Measurements from ENCODE around the gene SHLD2. TPM values are rescaled to one million over a fixed set of nuclear protein-coding genes. Genes with fewer than 3 reads are reported as not detected.
A peak's percentile ranks its signal among the peaks of the same experiment; 100 is the strongest.

The SHLD2 gene
- total RNA-seq = 10 to 100 TPM; 17.1 to 61.6 (median 30.2) TPM

GRCh38 chr10:87094373-87095235, at the start of gene SHLD2, which contains the start of gene GLUD1:
Gene SHLD2 (plus strand): TSS chr10:87095206. CDS start chr10:87151355, 56,149 bp downstream.
Gene GLUD1 (minus strand): TSS chr10:87094843. CDS start chr10:87094769, 74 bp downstream.
- Histone ChIP-seq H3K9me3 (no peaks in the 10 kb centered on the region), H3K36me3 (no peaks in the 10 kb centered on the region), H3K4me3 (peak within 1 kb of the TSS; percentile 77 to 93), H3K4me1 (peaks cover 0 to 7% of the 10 kb centered on the region in 2 donors), H3K27me3 (no peaks in the 10 kb centered on the region), H3K27ac (peak within 1 kb of the TSS; percentile 96)
- DNase-seq = peak; percentile 83 to 88
- TF ChIP-seq CTCF (IDR thresholded peaks at IDR 0.05) (peak in 1 of 4 experiments; percentile 10), POLR2A (IDR thresholded peaks at IDR 0.05) (peak; percentile 61 to 82)
- intact Hi-C loops (cut with DNase I; ENCODE audit: low total_unique reads) = loop anchor here (10.0 kb wide), 1 partner anchor 130 kb away; the partner anchor contains the start of gene ADIRF

GRCh38 chr10:87045434-87045938, 49.5 kb upstream of the SHLD2 start:
- TF ChIP-seq CTCF (IDR thresholded peaks at IDR 0.05) = no peak
- TF ChIP-seq POLR2A (IDR thresholded peaks at IDR 0.05) = no peak
- no peaks in the 10 kb centered on the region for H3K36me3 ChIP-seq
- no peak for DNase-seq
- no peaks in the 10 kb centered on the region for H3K4me1 ChIP-seq
- H3K9me3 ChIP-seq = no peaks in the 10 kb centered on the region
- no peaks in the 10 kb centered on the region for H3K27me3 ChIP-seq
- no peak overlapping the region for H3K27ac ChIP-seq
- H3K4me3 ChIP-seq = no peak overlapping the region
- intact Hi-C loops (cut with DNase I; ENCODE audit: low total_unique reads) = no loop called here

- no peaks in the 10 kb centered on the region for H3K9me3 ChIP-seq
- H3K27me3 ChIP-seq = no peaks in the 10 kb centered on the region
- DNase-seq = peak in 1 of 2 donors; percentile 19
- intact Hi-C loops (cut with DNase I; ENCODE audit: low total_unique reads) = no loop called here
- H3K27ac ChIP-seq = no peak overlapping the region
- H3K4me1 ChIP-seq = no peaks in the 10 kb centered on the region
- TF ChIP-seq POLR2A (IDR thresholded peaks at IDR 0.05) (no peak), CTCF (IDR thresholded peaks at IDR 0.05) (no peak)
- no peak overlapping the region for H3K4me3 ChIP-seq
- no peaks in the 10 kb centered on the region for H3K36me3 ChIP-seq
Measured at GRCh38 chr10:87053111-87053510, 41.9 kb upstream of the SHLD2 start.

GRCh38 chr10:87053577-87054181, 41.3 kb upstream of the SHLD2 start:
- intact Hi-C loops (cut with DNase I; ENCODE audit: low total_unique reads) = no loop called here
- Histone ChIP-seq H3K4me3 (no peak overlapping the region), H3K27ac (no peak overlapping the region), H3K36me3 (no peaks in the 10 kb centered on the region), H3K4me1 (no peaks in the 10 kb centered on the region), H3K27me3 (no peaks in the 10 kb centered on the region), H3K9me3 (no peaks in the 10 kb centered on the region)
- no peak for TF ChIP-seq POLR2A (IDR thresholded peaks at IDR 0.05)
- TF ChIP-seq CTCF (IDR thresholded peaks at IDR 0.05) = no peak
- DNase-seq = no peak

Data from uterus (tissue), 4 donors.